ENCODE measurements around the gene TRAF4. TPM values are rescaled to one million over a fixed set of nuclear protein-coding genes. Genes with fewer than 3 reads are reported as not detected.

The TRAF4 gene
- total and polyA plus RNA-seq, 9 of the 15 experiments (the other 6 are each of a cell fraction or from before 2014, with no cell fraction given), result 2.4 to 147 (median 72.4) TPM

DNA sequence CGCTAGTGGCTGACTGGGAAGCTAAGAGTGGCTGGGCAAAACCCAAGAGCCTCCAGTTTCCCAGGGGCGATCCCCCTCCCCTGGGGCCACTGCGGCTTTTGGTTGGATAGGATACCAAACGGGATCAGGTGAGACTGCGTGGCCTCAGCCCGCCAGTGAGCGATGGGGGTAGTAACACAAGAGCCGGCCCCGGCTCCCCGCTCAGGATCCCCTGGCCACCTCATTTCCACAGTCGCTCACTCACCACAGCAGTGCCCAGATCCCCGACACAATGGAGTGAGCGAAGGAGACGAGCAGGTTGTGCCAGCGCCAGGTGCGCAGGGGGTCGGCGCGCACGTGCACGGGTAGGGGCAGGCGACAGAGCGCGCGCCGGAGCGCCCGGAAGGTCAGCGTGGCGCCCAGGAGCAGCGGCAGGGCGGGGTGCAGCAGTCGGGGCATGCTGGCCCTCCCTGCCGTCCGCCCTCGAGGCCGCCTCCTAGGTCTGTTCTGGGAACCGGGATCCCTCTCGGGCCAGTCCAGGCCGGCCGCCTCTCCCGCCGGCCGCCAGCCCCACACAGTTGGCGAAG, 18.1 kb upstream of the TRAF4 start (continued):
- TF ChIP-seq, protein P1, sequence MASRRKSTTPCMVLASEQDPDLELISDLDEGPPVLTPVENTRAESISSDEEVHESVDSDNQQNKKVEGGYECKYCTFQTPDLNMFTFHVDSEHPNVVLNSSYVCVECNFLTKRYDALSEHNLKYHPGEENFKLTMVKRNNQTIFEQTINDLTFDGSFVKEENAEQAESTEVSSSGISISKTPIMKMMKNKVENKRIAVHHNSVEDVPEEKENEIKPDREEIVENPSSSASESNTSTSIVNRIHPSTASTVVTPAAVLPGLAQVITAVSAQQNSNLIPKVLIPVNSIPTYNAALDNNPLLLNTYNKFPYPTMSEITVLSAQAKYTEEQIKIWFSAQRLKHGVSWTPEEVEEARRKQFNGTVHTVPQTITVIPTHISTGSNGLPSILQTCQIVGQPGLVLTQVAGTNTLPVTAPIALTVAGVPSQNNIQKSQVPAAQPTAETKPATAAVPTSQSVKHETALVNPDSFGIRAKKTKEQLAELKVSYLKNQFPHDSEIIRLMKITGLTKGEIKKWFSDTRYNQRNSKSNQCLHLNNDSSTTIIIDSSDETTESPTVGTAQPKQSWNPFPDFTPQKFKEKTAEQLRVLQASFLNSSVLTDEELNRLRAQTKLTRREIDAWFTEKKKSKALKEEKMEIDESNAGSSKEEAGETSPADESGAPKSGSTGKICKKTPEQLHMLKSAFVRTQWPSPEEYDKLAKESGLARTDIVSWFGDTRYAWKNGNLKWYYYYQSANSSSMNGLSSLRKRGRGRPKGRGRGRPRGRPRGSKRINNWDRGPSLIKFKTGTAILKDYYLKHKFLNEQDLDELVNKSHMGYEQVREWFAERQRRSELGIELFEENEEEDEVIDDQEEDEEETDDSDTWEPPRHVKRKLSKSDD (conservative IDR thresholded peaks at IDR 0.05; ENCODE audit: low read length), result no peak
- no peak for TF ChIP-seq NFIX (CRISPR knock-in tag; IDR thresholded peaks at IDR 0.05; ENCODE audit: low read depth)
- no peak for TF ChIP-seq POLR2AphosphoS2 (IDR thresholded peaks at IDR 0.05; ENCODE audit: low read length)
- TF ChIP-seq, protein P2, sequence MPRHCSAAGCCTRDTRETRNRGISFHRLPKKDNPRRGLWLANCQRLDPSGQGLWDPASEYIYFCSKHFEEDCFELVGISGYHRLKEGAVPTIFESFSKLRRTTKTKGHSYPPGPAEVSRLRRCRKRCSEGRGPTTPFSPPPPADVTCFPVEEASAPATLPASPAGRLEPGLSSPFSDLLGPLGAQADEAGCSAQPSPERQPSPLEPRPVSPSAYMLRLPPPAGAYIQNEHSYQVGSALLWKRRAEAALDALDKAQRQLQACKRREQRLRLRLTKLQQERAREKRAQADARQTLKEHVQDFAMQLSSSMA (CRISPR knock-in tag; IDR thresholded peaks at IDR 0.05), result no peak; the same call in 1 of the 2 replicates
- TF ChIP-seq KDM2B (CRISPR knock-in tag; IDR thresholded peaks at IDR 0.05), result 0 out of 2 replicates have a peak, but pooled peaks have one; percentile 48
- TF ChIP-seq, protein P3, sequence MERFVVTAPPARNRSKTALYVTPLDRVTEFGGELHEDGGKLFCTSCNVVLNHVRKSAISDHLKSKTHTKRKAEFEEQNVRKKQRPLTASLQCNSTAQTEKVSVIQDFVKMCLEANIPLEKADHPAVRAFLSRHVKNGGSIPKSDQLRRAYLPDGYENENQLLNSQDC (CRISPR knock-in tag; IDR thresholded peaks at IDR 0.05), result no peak; the same call in 1 of the 2 replicates
- TF ChIP-seq, protein P4, sequence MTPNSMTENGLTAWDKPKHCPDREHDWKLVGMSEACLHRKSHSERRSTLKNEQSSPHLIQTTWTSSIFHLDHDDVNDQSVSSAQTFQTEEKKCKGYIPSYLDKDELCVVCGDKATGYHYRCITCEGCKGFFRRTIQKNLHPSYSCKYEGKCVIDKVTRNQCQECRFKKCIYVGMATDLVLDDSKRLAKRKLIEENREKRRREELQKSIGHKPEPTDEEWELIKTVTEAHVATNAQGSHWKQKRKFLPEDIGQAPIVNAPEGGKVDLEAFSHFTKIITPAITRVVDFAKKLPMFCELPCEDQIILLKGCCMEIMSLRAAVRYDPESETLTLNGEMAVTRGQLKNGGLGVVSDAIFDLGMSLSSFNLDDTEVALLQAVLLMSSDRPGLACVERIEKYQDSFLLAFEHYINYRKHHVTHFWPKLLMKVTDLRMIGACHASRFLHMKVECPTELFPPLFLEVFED (CRISPR knock-in tag; conservative IDR thresholded peaks at IDR 0.05), result no peak
- TF ChIP-seq TEAD2 (tag; IDR thresholded peaks at IDR 0.05), result no peak
- TF ChIP-seq, protein P5, sequence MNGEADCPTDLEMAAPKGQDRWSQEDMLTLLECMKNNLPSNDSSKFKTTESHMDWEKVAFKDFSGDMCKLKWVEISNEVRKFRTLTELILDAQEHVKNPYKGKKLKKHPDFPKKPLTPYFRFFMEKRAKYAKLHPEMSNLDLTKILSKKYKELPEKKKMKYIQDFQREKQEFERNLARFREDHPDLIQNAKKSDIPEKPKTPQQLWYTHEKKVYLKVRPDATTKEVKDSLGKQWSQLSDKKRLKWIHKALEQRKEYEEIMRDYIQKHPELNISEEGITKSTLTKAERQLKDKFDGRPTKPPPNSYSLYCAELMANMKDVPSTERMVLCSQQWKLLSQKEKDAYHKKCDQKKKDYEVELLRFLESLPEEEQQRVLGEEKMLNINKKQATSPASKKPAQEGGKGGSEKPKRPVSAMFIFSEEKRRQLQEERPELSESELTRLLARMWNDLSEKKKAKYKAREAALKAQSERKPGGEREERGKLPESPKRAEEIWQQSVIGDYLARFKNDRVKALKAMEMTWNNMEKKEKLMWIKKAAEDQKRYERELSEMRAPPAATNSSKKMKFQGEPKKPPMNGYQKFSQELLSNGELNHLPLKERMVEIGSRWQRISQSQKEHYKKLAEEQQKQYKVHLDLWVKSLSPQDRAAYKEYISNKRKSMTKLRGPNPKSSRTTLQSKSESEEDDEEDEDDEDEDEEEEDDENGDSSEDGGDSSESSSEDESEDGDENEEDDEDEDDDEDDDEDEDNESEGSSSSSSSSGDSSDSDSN (IDR thresholded peaks at IDR 0.05; ENCODE audit: borderline replicate concordance in 1 of 2, low read depth in 2 of 2, low read length in 2 of 2), result no peak
- TF ChIP-seq FOXK2 (conservative IDR thresholded peaks at IDR 0.05 in 1 of 2, IDR thresholded peaks at IDR 0.05 in 1 of 2; ENCODE audit: low read depth in 2 of 2), result no peak
- TF ChIP-seq, protein P6, sequence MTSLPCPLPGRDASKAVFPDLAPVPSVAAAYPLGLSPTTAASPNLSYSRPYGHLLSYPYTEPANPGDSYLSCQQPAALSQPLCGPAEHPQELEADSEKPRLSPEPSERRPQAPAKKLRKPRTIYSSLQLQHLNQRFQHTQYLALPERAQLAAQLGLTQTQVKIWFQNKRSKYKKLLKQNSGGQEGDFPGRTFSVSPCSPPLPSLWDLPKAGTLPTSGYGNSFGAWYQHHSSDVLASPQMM (CRISPR knock-in tag; IDR thresholded peaks at IDR 0.05), result no peak
- peak; percentile 93 for TF ChIP-seq POLR2G (IDR thresholded peaks at IDR 0.05; ENCODE audit: low read depth, low read length)
- TF ChIP-seq BHLHE40 (IDR thresholded peaks at IDR 0.05; ENCODE audit: low read length), result peak; percentile 95
- no peak for TF ChIP-seq CEBPB (tag; IDR thresholded peaks at IDR 0.05)
- no peak for TF ChIP-seq ZNF75A (CRISPR knock-in tag; IDR thresholded peaks at IDR 0.05)
- TF ChIP-seq PCBP1 (IDR thresholded peaks at IDR 0.05; ENCODE audit: low read depth, low read length, poor library complexity, severe bottlenecking), result peak; percentile 94

Measured in K562 (cell line).